Hindlimb muscle (tissue), 1 donor: ENCODE results near the gene SMG9. TPM values are rescaled to one million over a fixed set of nuclear protein-coding genes. Genes with fewer than 3 reads are reported as not detected.

Experiments used
- DNase-seq: peaks from one replicate; pipeline ENCODE4 v3.0.0-alpha.2; 2013
- polyA plus RNA-seq: library from polyadenylated mRNA; unstranded; fragments of 120-200 nt; gene quantifications from one replicate; pipeline ENCODE4 v1.2.1, GENCODE V29; 2013; ENCODE audit not compliant: insufficient read length

The SMG9 gene, protein sequence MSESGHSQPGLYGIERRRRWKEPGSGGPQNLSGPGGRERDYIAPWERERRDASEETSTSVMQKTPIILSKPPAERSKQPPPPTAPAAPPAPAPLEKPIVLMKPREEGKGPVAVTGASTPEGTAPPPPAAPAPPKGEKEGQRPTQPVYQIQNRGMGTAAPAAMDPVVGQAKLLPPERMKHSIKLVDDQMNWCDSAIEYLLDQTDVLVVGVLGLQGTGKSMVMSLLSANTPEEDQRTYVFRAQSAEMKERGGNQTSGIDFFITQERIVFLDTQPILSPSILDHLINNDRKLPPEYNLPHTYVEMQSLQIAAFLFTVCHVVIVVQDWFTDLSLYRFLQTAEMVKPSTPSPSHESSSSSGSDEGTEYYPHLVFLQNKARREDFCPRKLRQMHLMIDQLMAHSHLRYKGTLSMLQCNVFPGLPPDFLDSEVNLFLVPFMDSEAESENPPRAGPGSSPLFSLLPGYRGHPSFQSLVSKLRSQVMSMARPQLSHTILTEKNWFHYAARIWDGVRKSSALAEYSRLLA
- 40.9 TPM for polyA plus RNA-seq

DNA sequence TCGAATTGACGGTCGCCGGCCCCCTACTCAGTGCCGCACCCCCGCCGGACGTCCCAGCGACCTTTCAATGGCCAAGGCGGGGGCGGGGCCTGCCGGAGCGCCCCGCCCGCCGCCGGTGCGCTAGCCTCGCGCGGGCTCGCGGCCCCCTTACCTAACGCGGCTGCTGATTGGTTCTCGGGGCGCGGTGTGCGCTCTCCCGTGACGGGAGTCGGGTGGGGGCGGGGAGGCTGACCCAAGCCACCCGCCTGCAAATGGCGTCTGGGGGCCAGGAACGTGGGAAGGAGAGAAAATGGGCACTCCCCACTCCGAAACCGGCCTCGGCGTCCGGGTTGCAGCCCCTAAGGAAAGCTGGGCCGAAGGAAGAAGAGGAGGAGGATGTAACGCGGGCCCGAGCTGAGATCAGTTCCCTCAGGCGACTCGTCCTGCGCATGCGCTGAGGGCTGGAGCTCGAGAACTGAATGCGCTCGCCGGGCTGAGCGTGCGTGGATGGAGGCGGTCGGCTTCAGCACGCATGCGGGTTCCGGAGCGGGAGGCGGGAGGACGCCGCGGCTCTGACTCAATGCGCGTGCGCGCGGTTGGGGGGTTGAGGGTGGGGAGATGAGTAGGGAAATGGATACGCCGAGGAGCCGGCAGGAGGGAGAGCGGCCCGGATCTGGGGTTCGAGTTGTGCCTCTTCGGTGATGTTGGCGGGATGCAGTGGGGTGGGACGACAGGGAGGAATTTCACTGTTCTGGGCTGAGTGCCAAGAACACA is at the start of gene SMG9:
TSS of gene SMG9 (minus strand) at position 460 of the 753 bp plus-strand sequence. CDS start 4,221 bp downstream, outside the sequence.
- peak; percentile 99 for DNase-seq

DNA sequence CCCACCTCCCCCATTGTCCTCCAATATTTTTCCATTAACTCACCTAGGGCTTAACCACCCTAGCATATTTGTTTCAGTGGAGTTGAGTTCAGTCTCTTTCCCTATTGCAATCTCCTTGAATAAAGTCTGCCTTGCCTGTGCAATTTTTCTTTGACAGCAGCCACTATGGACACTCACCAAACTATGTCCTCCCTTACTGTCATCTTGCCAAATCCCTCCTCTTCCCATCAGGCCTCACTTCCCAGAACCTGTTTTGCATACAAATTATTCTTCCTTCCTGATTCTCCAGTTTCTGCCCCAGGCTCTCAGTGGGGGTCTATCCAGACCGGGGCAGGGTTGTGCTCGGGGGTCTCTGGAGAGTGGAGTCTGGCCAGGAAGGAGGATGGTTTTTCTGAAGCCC is 49.7 kb upstream of the SMG9 start:
- no peak for DNase-seq

DNA sequence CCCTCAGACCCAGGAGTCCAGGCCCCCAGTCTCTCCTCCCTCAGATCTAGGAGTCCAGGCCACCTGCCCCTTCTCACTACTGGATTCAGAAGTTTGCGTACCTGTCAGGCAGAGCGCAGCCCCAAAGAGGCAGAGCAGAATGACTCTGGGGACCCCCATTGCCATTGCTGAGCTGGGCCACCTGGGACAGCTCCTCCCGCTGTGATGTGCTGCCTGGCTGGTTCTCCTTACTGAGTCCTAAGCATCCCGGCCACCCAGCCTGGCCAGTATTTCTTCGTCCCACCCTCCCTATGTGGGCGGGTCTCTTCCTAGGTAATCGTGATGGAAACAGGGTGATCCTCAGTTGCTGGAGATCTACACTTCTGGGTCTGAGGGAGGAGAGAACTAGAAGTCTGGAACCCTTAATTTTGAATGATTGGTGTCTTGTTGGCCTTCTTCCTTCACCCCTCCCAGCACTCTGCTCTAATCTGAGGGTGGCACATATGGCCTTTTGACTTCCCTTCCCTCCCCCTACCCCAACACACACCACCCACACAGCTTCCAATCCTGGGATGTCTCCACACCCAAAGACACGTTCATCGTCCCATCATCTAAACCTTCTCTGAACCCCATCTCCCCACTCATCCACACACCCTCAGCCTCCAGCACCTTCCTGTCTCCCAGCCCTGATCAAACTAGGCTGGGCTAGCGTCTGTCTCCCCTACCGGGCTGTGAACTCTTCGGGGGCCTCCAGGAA is 47.6 kb upstream of the SMG9 start, which contains the start of gene LYPD5:
TSS of gene LYPD5 (minus strand) at position 232 of the 736 bp plus-strand sequence. CDS start at position 165, 67 bp downstream.
- no peak for DNase-seq

DNA sequence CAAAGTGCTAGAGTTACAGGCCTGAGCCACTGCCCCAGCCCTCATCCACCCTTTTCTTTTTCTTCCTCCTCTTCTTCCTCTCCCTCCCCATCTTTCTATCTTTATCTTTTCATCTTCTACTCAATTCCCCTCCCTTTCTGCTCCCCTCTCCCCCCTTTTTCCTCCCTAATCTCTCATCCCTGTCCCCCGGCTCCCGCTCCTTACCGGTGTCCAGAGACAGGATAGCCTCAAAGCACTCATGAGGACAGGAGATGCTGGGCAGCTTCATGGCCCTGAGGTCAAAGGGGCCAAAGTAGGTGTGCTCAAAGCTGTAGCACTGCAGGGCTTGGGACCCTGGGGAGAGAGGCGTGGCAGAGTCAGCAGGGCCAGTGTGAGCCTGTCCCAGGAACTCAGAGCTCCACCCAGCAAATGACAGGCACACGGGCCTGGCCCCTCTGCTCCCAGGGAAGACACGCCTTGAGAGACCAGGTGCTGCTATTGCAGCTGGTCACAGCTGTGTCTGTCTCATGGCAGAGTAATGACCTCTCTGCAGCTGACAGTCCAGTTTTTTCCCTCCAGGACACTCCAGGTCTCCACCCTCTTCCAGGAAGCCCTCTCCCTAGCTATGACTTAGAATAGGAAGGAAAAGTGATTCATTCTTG is 44.9 kb upstream of the SMG9 start:
- DNase-seq, result no peak

DNA sequence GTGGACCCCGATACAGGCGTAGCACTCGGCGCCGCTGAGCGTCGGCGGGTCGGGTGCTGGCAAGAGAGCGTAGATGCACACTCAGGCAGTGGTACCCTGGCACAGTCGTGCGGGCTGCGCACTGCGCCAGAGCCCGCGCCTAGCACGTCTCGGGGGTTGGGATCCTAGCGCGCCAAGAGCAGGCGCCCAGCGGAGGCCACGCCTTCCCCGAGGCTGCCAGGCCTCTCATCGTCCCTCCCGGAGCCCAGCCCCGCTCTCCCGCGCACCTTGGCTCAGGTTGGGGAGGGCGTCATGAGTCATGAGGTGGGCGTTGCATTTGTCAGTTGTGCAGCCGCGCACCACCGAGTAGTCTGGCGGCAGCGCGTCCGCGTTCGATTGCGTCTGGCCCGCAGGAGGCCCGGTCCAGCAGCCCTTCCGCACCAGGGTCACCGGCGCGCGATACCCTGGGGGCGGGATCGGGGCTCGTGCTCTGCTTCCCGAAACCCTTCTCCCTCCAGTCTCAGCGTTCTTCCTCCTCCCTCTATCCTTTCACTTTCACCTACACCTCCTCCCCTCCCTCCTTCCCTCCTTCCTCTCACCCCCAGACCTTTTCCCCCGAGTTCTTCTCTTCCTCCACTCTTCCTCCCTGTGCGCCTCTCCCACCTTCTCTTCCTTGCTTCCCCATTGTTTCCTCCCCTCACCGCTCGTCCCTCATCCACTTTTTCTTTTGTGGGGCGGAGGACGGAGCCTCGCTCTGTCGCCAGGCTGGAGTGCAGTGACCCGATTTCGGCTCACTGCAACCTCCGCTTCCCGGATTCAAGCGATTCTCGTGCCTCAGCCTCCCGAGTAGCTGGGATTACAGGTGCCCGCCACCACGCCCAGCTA is 44.0 kb upstream of the SMG9 start:
- DNase-seq, result no peak

DNA sequence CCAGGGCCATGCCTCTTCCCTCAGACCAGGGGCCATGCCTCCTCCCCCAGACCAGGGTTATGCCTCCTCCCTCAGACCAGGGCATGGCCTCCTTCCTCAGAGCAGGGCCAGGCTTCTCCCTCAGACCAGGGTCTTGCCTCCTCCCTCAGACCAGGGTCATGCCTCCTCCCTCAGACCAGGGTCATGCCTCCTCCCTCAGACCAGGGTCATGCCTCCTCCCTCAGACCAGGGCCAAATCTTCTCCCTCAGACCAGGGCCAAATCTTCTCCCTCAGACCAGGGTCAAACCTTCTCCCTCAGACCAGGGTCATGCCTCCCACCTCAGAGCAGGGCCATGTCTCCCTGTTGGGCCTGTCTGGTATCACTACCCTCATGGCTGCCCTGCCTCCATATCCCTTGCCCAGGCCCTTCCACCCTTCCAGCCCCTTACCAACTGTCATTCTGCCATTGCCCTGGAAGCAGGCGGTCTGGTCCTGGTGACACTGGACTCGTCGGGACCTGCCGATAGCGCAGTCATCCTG is 43.3 kb upstream of the SMG9 start:
- no peak for DNase-seq

DNA sequence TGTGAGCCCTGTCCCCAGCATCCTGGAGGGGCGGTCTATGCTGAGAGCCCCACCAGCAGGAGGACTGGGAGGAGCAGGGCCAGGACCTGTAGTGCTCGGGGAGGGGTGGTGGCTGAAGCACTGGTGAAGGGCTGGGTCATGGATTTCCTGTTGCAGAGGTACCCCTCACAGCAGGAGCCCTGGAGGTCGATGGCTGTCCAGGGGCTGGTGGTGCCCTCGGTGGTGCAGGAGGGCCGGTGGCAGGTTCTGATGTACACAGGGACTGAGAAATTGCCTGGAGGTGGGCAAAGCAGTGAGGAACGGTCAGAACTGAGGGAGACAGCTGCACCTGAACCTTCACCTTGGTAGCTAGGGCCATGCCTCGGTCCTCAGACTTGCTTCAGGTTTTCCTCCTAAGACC is 42.8 kb upstream of the SMG9 start:
- no peak for DNase-seq

DNA sequence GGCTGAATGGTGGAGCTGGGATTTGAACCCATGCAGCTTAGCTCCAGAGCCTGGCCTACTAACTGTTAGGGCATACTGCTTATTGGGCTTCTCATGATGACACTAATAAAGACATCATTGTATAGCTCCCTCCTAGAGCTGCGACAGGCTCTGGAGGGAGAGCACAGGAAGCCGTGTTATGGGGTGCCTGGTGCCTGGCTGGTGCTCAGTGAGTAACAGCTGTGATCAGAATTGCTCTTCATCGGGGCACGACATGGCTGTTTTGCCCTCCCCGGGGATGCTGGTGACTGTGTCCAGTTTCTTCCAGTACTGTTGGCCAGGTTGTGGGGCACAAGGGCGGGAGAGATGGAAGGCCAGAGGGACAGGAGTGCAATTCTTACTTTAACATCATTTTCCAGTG is 42.4 kb upstream of the SMG9 start:
- DNase-seq, result no peak

DNA sequence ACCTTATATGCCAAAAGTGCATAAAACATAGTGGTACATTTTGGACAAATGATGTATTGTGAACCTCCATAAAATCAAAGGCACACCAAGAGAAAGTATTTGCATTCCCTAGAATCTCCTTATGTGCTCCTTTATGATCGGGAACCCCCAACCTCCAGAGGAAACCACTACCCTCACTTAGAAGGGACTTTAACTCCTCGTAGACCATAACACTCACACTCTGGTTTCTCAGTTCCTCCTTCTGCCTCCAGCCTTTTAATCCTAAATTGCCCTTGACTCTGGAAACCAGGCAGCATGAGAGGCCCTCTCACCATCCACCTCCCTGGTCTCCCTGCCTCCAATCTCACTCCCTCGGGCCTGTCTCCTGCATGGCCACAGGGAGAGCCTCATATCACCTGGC is 35.8 kb upstream of the SMG9 start:
- DNase-seq, result no peak

DNA sequence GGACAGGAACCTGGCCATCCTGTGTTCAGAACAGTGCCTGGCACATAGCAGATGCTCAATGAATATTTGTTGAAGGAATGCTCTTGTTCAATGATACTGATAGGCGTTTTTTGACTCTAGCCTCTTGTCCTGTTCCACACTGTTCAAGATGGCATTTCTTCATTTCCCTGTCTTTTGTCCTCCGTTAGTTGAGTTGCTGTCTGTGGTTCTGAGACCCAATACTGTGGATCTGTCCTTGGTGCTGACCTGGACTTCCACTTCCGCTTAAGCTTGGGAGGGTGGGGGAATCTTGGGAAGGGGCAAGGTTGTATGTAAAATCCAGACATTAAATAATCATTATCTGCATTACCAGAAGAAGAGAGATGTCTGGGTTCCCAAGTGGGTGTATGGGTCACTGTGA is 34.3 kb upstream of the SMG9 start:
- no peak for DNase-seq

DNA sequence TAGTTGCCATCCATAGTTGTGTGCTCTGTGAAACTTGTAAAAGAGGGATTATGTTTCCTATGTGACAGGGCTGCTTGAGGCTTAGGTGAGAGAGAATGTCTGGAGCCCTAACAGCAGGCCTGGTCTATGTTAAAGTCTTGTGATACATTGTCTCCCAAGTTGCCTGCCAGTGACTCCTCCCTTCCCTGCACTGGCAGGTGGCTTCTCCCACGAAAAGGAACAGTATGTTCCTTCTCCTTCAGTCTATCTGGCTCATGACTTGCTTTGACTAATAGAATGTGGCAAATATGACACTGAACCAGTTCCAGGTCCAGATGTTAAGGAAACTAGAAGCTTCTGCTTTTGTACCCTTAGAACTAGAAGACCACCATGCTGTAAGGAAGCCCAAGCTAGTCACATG is 31.9 kb upstream of the SMG9 start:
- DNase-seq, result no peak

DNA sequence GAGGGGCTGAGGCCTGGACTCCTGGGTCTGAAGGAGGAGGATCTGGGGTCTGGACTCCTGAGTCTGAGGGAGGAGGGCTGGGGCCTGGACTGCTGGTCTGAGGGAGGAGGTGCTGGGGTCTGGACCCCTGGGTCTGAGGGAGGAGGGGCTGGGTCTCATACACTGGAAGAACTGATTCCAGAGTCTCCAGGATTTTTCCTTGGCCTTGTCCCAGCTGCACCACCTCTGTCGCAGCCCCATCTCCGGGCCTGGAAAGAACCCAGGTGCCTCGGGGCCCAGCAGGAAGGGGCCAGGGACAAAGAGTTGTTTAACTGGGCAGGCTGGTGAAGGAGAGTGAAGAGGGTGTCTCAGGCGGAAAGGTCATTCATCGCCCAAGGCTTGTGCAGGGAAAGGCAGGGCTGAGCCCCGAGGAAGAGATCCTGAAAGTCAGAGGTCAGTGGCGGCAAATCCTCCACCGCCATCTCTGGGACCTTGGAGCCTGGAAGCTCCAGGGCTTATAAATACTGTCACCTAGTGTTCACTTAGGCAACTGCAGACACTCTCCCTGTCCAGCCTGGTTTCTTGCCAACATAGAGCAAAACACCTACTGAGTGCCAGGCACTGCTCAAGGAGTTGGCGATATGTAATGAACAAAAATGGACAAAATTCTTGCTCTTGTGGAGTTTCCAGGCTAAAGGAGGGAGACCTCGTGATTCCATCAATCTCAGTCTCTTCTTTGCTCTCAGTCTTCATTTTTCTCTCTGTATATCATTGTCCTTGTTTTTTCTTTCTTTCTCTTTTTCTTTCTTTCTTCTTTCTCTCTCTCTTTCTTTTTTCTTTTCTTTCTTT is 30.4 kb upstream of the SMG9 start:
- peak; percentile 51 for DNase-seq

DNA sequence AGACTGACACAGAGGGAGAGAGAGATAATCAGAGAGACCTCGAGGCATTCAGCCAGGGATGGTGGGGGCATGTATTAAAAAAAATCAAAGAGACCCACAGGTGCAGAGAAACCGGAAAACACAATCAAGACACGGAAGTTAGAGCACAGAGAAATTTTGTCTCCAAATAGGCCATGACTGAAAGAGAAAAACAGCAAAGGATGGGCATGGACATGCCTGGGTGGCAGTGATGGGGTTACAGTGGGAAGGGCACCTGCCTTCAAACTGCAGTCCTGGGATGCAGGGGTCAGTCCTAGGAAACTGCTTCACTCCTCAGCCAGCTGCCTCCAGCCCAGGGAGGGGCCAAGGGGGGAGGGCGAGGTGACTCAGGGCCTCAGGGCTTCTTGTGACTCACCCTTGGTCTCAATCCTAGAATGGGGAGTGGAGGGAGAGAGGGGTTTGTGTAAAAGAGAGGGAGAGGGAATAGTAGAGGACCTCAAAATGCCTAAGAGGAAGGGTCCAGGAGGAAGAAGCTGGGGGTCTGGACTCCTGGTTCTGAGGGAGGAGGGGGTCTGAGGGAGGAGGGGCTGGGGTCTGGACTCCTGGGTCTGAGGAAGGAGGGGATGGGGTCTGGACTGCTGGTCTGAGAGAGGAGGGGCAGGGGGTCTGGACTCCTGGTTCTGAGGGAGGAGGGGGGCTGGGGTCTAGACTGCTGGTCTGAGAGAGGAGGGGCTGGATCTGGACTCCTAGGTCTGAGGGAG is 29.6 kb upstream of the SMG9 start:
- no peak for DNase-seq

DNA sequence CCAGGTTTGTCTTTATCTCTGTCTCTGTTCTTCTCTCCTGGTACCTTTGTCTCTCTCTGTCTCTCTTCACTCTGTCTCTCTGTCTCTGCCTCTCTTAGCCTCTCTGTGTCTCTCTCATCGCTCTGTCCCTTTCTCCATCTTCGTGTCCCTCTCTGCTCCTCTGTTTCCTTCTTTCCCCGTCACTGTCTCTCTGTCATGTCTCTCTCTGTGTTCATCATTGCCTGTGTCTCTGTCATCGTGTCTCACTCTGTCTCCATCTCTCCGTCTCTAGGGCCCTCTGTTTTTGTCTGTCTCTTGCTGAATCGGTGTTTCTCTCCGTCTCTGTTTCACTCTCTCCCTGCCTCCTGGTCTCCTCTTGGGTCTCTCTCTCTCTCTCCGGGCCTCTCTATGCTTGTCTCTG is 28.9 kb upstream of the SMG9 start:
- no peak for DNase-seq

DNA sequence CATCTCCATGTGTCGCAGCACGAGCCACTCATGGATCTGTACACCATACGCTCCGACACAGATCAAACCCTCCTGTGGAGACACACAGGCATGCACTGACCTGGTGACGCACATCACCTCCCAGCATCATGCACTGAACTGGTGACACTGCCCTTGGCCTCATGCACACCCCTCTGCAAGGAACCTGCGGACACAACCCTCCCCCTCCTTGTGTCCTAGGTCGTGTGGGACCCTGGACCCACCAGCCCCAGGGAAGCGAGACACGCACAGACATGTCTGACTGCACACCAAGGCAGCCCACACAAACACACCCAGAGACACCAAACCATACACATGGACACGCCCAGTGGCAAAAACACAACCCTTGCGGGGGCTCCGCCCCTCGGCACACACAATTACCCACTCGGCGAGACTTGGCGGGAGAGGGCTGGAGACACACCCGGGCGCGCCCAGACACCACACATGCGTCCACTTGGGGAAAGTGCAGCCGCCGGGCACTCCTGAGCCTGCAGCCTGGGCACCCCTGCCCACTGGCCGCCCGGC is 28.0 kb upstream of the SMG9 start:
- DNase-seq, result no peak

DNA sequence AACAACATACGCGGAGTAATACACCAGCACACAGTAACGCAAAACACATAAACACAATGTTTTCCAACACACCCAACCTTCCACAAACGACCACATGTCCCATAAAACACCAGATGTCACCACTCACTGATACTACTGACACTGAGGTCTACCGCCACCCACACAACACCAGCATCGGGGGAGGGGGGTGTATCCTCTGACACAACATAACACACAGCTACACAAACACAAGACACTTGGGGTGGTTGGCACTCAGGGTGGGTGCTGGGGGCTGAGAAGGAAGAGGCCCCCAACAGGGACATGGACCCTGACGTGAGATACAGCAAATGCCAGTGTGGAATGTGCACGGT is 27.5 kb upstream of the SMG9 start:
- no peak for DNase-seq

DNA sequence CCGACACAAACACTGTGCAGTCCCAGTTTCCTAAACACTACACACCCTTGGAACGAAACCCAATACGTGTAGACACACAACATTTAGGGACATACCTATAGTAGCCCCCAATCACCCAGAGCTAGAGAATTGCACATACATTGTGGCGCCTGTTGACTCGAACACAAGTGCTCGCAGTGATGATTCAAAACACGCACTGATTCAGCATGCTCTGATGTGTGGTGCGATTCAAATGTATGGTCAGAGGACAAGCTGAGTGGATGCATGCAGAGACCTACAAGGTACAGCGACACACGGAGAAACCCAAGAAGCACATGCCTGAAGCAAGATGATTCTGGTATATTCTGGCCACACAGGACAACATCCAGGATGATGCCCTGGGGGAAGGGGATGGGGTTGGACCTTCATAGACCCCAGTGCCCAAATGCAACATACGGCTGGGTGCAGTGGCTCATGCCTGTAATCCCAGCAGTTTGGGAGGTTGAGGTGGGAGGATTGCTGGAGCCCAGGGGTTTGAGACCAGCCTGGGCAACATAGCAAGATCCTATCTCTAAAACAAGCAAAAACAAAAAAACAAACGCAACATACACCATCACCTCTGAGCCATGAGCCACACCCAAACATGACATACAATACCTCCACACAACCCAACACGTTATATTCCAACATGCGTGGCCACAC is 27.0 kb upstream of the SMG9 start:
- DNase-seq, result no peak

DNA sequence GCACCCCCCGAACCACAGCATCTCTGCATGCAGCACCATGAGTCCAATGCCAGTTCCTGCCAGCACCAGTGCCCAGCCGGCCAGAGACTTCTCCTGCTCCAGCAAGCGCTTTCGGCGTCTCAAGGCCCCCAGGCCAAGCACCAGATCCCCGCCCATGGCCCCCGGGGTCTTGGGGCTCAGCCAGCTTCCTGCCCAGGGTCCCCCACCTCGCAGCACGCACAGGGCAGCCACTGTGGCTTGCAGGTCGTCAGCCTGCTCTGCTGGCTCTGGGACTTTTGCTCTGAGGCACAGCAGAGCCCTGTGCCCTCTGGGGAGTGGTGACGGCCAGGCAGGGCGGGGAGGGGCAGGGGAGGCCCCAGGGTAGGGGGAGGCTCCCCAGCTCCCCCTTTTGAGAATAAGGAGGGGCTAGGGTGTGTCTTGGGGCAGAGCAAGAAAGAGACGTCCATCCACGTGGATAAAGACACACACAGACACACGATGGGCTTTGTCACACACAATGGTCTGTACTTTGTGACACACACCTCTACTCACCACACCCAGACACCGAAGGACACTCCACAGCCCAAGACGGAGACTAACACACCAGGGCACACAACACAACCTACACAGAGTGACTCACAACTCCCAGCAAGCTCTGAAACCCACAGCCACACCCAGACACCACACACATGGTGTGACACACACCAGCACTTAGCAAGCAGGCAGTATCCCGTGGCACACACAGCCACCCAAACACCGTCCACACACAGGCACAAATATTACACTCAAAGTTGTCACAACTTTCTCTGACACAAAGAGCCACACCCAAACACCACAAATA is 26.2 kb upstream of the SMG9 start, which contains the start of gene KCNN4:
TSS of gene KCNN4 (minus strand) at position 268 of the 820 bp plus-strand sequence. CDS start at position 156, 112 bp downstream.
- no peak for DNase-seq
